Activated naive CD8-positive, alpha-beta T cell treated with anti-CD3 and anti-CD28 coated beads, Interleukin-2, amount 50 U/mL, for 24 hours (primary cell): ENCODE results near the gene OTOA.
"Not testable (repeated sequence)": the region's sequence is repeated elsewhere in the genome, so short reads cannot be mapped to it uniquely, and the experiment has no call there.

ENCODE experiments used
- ATAC-seq: fragments of 150-1000 bp; cut with Tn5 transposase; one replicate; pipeline ENCODE4 v1.10.0; 2021
- DNase-seq: peaks from one replicate; pipeline ENCODE4 v3.0.0; 2021
- H3K27ac Mint-ChIP-seq: one replicate; pipeline ENCODE4 v1.8.0; 2021; ENCODE audit warnings: mild to moderate bottlenecking, mixed read lengths
- H3K27me3 Mint-ChIP-seq: one replicate; pipeline ENCODE4 v1.8.0; 2021; ENCODE audit warnings: mixed read lengths
- H3K36me3 Mint-ChIP-seq: one replicate; pipeline ENCODE4 v1.8.0; 2021; ENCODE audit warnings: low read depth, mixed read lengths
- H3K4me1 Mint-ChIP-seq: one replicate; pipeline ENCODE4 v1.8.0; 2021; ENCODE audit warnings: mixed read lengths
- H3K4me3 Mint-ChIP-seq: one replicate; pipeline ENCODE4 v1.8.0; 2021; ENCODE audit warnings: mild to moderate bottlenecking, moderate library complexity, mixed read lengths
- H3K9me3 Mint-ChIP-seq: one replicate; pipeline ENCODE4 v1.8.0; 2021; ENCODE audit warnings: mixed read lengths

OTOA gene

DNA sequence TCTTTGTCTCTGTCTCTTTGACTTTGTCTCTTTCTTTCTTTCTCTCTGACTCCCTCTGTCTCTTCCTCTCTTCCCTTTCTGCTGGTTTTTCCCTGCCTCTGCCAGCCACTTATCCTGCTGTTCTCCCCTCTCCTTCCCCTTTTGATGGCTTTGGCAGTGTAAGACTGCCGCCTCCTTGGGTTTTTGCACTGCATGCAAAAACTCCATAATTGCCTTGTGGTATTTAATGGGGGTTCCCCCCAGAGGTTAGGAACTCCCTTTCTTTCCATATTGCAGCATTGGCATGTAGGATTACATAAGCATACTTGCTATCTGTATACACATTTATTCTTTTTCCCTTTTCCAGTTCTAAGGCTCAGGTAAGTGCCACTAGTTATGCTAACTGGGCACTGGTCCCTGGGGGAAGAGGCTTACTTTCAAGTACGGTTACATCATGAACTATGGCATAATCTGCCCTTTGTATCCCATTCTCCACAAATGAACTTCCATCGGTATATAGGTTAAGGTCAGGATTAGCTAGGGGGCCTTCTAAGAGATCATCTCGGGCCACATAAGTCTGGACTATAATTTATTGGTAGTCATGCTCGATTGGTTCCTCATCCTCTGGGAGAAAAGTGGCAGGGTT lies 31.7 kb upstream of the OTOA start:
- H3K27ac Mint-ChIP-seq, ATAC-seq, H3K9me3 Mint-ChIP-seq, H3K27me3 Mint-ChIP-seq, H3K4me3 Mint-ChIP-seq, DNase-seq: not testable (repeated sequence)
- peaks cover 31% of the 10 kb centered on the region for H3K36me3 Mint-ChIP-seq
- peaks cover 36% of the 10 kb centered on the region for H3K4me1 Mint-ChIP-seq

DNA sequence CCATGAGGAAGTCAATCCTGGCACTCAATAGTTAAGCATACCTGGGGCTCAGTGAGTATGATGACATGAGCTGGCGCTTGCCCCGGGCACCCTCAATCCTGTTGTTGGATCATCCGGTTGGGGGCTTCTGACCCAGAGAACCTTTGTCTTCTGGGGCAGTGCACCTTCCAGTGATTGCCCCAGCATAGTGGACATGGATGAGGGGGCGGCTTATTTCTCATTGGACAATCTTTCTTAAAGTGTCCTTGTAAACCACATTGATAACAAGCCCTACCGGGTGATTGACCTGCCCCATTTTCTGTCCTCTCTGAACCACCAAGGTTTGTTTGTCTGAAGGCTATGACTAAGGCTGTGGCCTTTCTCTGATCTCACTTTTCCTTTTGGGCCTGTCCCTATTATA lies 29.6 kb upstream of the OTOA start:
- peaks cover 15% of the 10 kb centered on the region for H3K36me3 Mint-ChIP-seq
- H3K9me3 Mint-ChIP-seq: no peaks in the 10 kb centered on the region
- no peak overlapping the region for H3K27ac Mint-ChIP-seq
- H3K27me3 Mint-ChIP-seq: no peaks in the 10 kb centered on the region
- no peak overlapping the region for H3K4me3 Mint-ChIP-seq
- ATAC-seq (peak; percentile 36), DNase-seq (no peak)
- peaks cover 49% of the 10 kb centered on the region for H3K4me1 Mint-ChIP-seq

DNA sequence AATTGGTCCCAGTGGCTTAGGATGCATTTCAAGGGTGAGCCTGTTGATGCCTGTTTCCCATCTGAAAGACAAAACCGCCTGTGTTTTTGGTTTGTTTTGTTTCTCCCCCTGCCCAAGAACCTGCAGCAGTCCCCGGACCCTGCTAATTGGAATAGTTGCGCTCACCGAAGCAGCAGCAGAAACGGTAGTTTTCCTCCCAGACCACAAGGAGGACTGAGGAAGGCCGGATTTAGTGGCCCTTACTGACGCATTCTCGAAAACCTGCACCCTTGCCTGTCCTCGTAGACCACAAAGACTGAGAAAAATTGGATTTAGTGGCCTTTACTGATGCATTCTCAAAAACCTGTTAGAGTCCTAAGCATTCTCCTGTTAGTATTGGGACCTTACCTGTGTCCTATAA lies 28.1 kb upstream of the OTOA start:
- H3K27me3 Mint-ChIP-seq, H3K36me3 Mint-ChIP-seq, H3K4me3 Mint-ChIP-seq, ATAC-seq, H3K9me3 Mint-ChIP-seq, H3K27ac Mint-ChIP-seq, DNase-seq: not testable (repeated sequence)
- peaks cover 51% of the 10 kb centered on the region for H3K4me1 Mint-ChIP-seq

DNA sequence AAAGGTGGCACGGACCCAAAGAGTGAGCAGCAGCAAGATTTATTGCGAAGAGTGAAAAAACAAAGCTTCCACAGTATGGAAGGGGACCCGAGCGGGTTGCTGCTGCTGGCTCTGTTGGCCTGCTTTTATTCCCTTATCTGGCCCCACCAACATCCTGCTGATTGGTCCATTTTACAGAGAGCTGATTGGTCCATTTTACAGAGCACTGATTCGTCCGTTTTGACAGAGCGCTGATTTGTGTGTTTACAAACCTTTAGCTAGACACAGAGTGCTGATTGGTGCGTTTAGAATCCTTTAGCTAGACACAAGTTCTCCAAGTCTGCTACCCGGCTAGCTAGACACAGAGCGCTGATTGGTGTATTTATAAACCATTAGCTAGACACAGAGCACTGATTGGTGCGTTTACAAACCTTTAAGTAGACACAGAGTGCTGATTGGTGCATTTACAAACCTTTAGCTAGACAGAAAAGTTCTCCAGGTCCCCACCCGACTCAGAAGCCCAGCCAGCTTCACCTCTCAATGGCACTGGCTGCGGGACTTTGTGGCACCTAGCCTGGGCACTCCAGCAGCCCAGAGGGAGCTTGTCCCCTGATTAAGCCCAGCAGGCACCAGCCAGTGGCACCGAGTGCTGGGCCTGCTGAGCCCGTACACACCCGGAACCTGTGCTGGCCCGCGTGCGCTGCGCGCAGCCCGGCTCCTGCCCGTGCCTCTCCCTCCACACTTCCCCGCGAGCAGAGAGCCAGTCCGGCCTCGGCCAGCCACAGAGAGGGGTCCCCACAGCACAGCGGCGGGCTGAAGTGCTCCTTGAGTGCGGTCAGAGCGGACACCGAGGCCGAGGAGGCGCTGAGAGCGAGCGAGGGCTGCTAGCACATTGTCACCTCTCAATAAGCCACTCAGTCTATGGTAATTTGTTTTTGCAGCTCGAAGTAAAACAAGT lies 26.5 kb upstream of the OTOA start:
- no peak for DNase-seq
- H3K4me3 Mint-ChIP-seq: no peak overlapping the region
- H3K27me3 Mint-ChIP-seq: no peaks in the 10 kb centered on the region
- no peak for ATAC-seq
- no peak overlapping the region for H3K27ac Mint-ChIP-seq
- peaks cover 8% of the 10 kb centered on the region for H3K36me3 Mint-ChIP-seq
- H3K4me1 Mint-ChIP-seq: peaks cover 43% of the 10 kb centered on the region
- H3K9me3 Mint-ChIP-seq: no peaks in the 10 kb centered on the region

DNA sequence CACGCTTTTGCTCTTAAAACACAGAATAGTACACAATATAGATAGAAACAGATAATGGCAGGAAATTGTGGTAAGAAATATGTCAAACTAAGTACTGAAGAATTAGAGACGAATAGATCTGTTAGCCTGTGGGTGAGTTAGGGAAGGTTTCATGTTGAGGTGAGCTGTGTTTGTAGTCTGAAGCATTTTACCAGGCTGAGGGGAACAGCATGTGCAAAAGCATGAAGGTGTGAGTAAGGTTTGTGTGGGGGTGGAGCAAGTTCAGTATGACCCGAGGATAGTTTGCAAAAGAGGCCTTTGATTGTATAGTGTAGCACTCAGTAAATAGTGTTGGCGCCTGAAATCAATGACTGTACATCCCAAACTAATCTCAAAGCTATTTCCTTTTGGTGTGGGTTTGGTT lies 25.2 kb upstream of the OTOA start:
- Mint-ChIP-seq H3K4me1 (peaks cover 38% of the 10 kb centered on the region), H3K4me3 (no peak overlapping the region), H3K27ac (peak overlapping the region; percentile 47), H3K9me3 (no peaks in the 10 kb centered on the region), H3K36me3 (peaks cover 8% of the 10 kb centered on the region), H3K27me3 (no peaks in the 10 kb centered on the region)
- ATAC-seq (peak; percentile 87), DNase-seq (no peak)

DNA sequence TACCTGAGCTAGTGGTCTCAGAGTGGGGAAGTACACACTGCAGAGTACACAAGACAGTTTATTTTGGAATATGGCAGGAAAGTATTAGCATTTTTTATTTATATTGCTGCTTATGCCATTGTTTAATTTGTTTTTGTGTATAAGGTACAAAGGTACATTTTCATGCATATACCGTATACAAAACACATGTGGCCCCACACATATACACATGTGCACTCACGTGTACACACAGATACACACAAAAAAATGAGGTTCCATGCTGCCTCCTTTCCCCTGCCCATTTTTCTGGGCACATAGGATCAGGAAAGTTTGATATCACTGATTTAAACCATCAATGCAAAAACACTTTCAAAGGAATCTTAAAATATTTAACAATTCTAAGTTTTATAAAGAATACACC lies 24.3 kb upstream of the OTOA start:
- DNase-seq (no peak), ATAC-seq (no peak)
- no peak overlapping the region for H3K27ac Mint-ChIP-seq
- H3K9me3 Mint-ChIP-seq: no peaks in the 10 kb centered on the region
- peaks cover 34% of the 10 kb centered on the region for H3K4me1 Mint-ChIP-seq
- peaks cover 8% of the 10 kb centered on the region for H3K36me3 Mint-ChIP-seq
- no peak overlapping the region for H3K4me3 Mint-ChIP-seq
- H3K27me3 Mint-ChIP-seq: no peaks in the 10 kb centered on the region

DNA sequence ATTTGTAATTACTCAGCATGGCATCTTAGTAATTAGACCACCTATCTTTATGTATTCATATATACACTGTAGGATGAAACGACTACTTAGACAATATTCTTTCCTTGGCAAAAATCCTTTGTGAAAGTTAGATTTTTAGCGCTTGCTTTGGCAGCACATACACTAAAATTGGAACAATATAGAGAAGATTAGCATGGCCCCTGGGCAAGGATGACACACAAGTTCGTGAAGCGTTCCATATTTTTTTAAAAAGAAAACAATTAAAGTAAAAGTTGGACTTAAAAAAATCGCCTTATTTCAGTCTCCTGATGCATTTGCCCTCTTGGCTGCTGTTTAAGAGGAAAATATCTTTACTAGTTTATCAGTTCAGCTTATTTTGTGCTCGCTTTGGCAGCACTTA lies 21.9 kb upstream of the OTOA start:
- H3K9me3 Mint-ChIP-seq: no peaks in the 10 kb centered on the region
- ATAC-seq: no peak
- H3K27ac Mint-ChIP-seq: no peak overlapping the region
- no peak overlapping the region for H3K4me3 Mint-ChIP-seq
- no peaks in the 10 kb centered on the region for H3K27me3 Mint-ChIP-seq
- DNase-seq: no peak
- H3K36me3 Mint-ChIP-seq: peaks cover 3% of the 10 kb centered on the region
- peaks cover 51% of the 10 kb centered on the region for H3K4me1 Mint-ChIP-seq

DNA sequence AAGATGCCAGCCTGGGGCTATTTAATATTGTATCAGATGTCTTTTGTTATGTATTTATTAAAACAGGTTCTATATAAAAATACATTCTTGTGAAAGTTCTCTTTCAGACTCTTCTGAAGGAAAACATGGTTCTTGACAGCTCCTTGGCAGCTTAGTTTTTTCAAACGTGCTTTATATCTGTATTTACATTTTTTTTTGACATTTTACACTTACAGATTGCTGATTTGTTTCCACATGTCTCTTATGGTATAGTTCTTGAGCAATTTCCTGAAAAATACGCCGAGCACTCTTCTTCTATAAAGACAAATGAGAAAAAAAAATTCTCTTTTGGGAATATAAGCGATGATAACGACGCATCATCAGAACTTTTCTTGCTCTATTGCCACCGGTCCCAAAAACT lies 20.9 kb upstream of the OTOA start:
- ATAC-seq (no peak), DNase-seq (no peak)
- no peaks in the 10 kb centered on the region for H3K9me3 Mint-ChIP-seq
- H3K27ac Mint-ChIP-seq: no peak overlapping the region
- peaks cover 5% of the 10 kb centered on the region for H3K36me3 Mint-ChIP-seq
- no peak overlapping the region for H3K4me3 Mint-ChIP-seq
- peaks cover 55% of the 10 kb centered on the region for H3K4me1 Mint-ChIP-seq
- no peaks in the 10 kb centered on the region for H3K27me3 Mint-ChIP-seq

DNA sequence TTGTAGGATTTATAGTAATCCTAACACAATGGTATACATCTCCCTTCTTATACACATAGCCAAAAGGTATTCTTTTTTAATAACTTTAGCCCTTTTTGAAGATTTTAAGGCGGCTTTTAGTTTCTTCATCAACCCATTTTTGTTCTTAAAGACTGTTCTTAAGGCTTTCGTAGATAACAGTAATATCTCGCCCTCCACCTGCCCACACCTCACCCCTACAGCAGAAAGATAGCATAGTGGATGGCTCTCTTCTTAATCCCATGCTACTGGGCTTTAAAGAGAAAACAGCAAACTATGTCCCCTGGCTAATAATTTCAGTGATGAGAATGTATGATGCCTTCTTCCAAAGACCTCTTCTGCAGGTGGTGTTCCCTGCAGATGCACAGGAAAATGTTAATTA lies 20.0 kb upstream of the OTOA start:
- Mint-ChIP-seq H3K27me3 (no peaks in the 10 kb centered on the region), H3K36me3 (peaks cover 5% of the 10 kb centered on the region), H3K4me3 (no peak overlapping the region)

DNA sequence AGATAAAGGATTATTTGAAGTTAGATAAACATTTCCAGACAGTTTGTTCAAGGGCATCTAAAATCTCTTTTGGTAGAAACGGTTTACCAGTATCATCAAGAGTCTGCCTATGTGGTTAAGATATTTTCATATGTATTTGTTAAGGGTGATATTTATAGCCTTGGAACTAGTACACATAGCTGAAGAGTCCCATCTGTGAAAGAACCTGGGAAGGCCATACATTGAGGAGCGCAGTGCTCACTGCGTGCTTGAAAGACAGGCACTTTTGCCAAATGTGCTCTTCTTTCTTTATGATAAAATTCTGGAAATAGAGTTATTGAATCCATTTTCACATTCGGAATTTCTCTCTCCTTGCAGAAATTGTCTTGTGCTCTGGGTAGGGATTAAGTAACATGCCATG lies 19.1 kb upstream of the OTOA start:
- H3K9me3 Mint-ChIP-seq: no peaks in the 10 kb centered on the region
- no peak for ATAC-seq
- H3K27me3 Mint-ChIP-seq: no peaks in the 10 kb centered on the region

More for the DNA sequence above, 20.0 kb upstream of the OTOA start:
- ATAC-seq: no peak
- DNase-seq: no peak
- peaks cover 55% of the 10 kb centered on the region for H3K4me1 Mint-ChIP-seq
- no peak overlapping the region for H3K27ac Mint-ChIP-seq
- H3K9me3 Mint-ChIP-seq: no peaks in the 10 kb centered on the region

DNA sequence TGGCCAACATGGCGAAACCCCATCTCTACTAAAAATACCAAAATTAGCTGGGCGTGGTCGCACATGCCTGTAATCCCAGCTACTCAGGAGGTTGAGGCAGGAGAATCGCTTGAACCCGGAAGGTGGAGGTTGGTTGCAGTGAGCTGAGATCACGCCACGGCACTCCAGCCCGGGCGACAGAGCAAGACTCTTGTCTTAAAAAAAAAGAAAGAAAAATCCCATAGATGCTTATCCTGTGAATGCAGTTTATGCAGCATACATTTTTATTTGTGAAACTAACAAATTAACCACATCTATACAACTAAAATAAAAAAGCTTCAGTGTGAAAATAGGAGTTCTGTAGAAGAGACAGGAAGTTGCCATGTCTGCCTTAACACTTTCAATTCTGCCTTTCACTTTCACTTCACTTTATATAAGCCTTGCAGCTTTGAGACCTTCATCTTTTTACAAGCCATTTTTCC lies 18.5 kb upstream of the OTOA start:
- peak; percentile 53 for ATAC-seq
- peaks cover 62% of the 10 kb centered on the region for H3K4me1 Mint-ChIP-seq
- H3K4me3 Mint-ChIP-seq: peak overlapping the region; percentile 79

More for the DNA sequence above, 19.1 kb upstream of the OTOA start:
- peak overlapping the region; percentile 79 for H3K4me3 Mint-ChIP-seq
- H3K27ac Mint-ChIP-seq: peak overlapping the region; percentile 83
- peaks cover 58% of the 10 kb centered on the region for H3K4me1 Mint-ChIP-seq
- peaks cover 5% of the 10 kb centered on the region for H3K36me3 Mint-ChIP-seq
- DNase-seq: no peak

DNA sequence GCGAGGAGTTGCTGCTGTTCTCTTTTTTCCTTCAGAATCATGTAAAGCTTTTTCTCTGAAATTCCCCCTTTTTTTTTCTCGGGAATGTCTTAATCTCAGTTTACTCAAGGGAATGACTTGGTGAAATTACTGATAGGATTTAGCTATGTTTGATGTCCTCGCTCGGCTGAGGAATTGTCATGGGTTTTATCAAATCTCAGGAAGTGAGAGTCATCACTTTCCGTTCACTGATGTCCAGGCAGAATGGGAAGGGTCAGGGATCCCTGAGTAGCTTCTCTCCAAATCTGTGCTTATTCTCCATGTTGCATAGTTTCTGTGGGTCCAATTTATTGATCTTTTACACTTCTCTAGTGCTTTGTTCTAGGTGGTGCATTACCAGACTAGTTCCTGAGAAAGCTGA lies 17.7 kb upstream of the OTOA start:
- peak overlapping the region; percentile 83 for H3K27ac Mint-ChIP-seq
- H3K9me3 Mint-ChIP-seq: no peaks in the 10 kb centered on the region
- H3K36me3 Mint-ChIP-seq: peaks cover 5% of the 10 kb centered on the region
- H3K4me1 Mint-ChIP-seq: peaks cover 65% of the 10 kb centered on the region
- H3K4me3 Mint-ChIP-seq: peak overlapping the region; percentile 79
- no peaks in the 10 kb centered on the region for H3K27me3 Mint-ChIP-seq
- DNase-seq (no peak), ATAC-seq (no peak)

More for the DNA sequence above, 18.5 kb upstream of the OTOA start:
- H3K27ac Mint-ChIP-seq: peak overlapping the region; percentile 83
- peak; percentile 29 for DNase-seq
- H3K36me3 Mint-ChIP-seq: peaks cover 5% of the 10 kb centered on the region
- H3K27me3 Mint-ChIP-seq: no peaks in the 10 kb centered on the region
- no peaks in the 10 kb centered on the region for H3K9me3 Mint-ChIP-seq

DNA sequence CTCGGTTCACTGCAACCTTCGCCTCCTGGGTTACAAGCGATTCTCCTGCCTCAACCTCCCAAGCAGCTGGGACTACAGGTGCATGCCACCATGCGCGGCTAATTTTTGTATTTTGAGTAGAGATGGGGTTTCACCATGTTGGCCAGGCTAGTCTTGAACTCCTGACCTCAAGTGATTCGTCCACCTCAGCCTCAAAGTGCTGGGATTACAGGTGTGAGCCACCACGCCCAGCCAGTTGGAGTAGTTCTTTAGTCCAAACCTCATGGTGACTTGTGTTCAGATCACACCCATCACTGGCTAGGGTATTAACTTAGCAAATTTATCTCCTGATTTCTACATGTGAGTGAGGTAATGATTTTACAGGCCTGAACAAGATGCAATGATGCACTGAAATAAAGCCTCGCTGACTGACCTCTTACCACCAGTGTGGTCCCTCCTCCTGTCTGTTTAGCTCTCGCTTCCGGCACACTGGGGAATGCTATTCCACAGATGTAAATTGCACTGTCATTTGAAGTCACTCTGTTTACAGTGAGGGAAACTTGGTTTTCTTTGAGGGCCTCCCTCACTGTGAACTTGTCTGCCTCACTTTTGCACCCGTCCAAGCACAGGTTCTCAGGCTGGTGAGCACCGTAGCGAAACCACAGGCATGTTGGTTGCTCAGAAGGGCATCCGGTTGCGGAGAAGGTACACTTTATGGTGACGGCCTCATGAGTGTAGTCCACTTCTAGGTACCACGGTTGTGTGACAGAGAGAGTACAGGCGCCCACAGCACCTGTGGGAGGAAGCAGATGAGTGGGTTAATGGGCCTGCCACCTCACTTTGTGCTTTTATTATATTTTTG lies 16.8 kb upstream of the OTOA start:
- Mint-ChIP-seq H3K27ac (peak overlapping the region; percentile 83), H3K36me3 (peaks cover 5% of the 10 kb centered on the region), H3K4me3 (peak overlapping the region; percentile 63), H3K27me3 (no peaks in the 10 kb centered on the region), H3K4me1 (peaks cover 69% of the 10 kb centered on the region), H3K9me3 (no peaks in the 10 kb centered on the region)
- DNase-seq: peak; percentile 69
- peak; percentile 97 for ATAC-seq

DNA sequence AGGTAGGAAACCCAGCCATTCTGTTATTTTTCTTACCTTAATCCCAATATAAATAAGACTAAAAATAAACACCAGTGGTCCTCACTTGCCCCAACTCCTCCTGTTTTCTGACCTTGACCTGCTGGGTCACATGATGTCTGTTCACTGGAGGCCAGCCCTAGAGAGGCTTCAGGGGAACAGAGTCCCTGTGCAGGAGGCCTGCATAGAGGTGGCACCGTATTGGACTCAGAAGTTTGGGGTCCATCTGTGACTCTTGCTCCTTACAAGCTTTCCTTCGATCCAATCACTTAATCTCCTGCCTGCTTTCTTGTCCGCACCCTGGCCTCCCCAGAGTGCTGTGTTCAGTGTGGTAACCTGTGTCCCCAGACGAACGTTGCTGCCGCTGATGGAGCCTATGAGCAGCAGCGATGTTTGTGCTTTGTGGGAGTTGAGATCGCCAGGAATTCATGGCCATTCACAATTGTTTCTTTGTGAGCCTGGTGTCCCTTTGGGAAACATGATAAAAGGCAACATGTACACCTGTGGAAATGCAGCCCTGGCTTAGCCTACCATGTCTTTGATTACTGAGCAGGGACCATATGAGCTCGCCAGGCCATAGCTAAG lies 16.1 kb upstream of the OTOA start:
- H3K9me3 Mint-ChIP-seq: no peaks in the 10 kb centered on the region
- no peak overlapping the region for H3K4me3 Mint-ChIP-seq
- H3K27ac Mint-ChIP-seq: peak overlapping the region; percentile 83
- DNase-seq (no peak), ATAC-seq (no peak)
- H3K4me1 Mint-ChIP-seq: peaks cover 69% of the 10 kb centered on the region
- peaks cover 5% of the 10 kb centered on the region for H3K36me3 Mint-ChIP-seq
- H3K27me3 Mint-ChIP-seq: no peaks in the 10 kb centered on the region
